SK-N-MC (cell line): Measurements from ENCODE around the gene CCHCR1.

Experiments used
- EZH2 ChIP-seq: fragments of 200-600 bp; sonication (generic); IDR thresholded peaks from one replicate; pipeline ENCODE4 v1.6.1; 2017; ENCODE audit warnings: antibody characterized with exemption
- FOXP2 ChIP-seq: optimal IDR thresholded peaks from 2 replicates; pipeline ENCODE3; 2011; ENCODE audit warnings: mild to moderate bottlenecking, moderate library complexity; ENCODE audit not compliant: insufficient read depth; ENCODE audit errors: extremely low read length, control extremely low read depth
- POLR2AphosphoS5 ChIP-seq: IDR thresholded peaks from 2 replicates; pipeline ENCODE4 v1.6.1; 2012; ENCODE audit warnings: mild to moderate bottlenecking, low read depth, low read length, borderline replicate concordance

- TF ChIP-seq EZH2, result no peak
- no peak for TF ChIP-seq POLR2AphosphoS5
- TF ChIP-seq FOXP2, result no peak
Observed at GRCh38 chr6:31165986-31166385, 8.4 kb upstream of the CCHCR1 start.
